HUES64 (cell line): ENCODE results near the gene OPRD1.

Experiments
- H3K27ac ChIP-seq: 2 replicates; pipeline ENCODE4 v1.7.0; 2013; ENCODE audit warnings: low read depth, low read length, inconsistent platforms
- H3K27me3 ChIP-seq: 2 replicates; pipeline ENCODE4 v1.6.1; 2013; ENCODE audit warnings: mild to moderate bottlenecking, low read length; ENCODE audit not compliant: insufficient read depth
- H3K36me3 ChIP-seq: 2 replicates; pipeline ENCODE4 v1.6.1; 2013; ENCODE audit warnings: mild to moderate bottlenecking, low read length; ENCODE audit not compliant: insufficient read depth
- H3K4me1 ChIP-seq: 2 replicates; pipeline ENCODE4 v1.6.1; 2013; ENCODE audit warnings: mild to moderate bottlenecking, low read length, moderate library complexity; ENCODE audit not compliant: insufficient read depth
- H3K4me3 ChIP-seq: 2 replicates; pipeline ENCODE4 v1.5.1; 2013; ENCODE audit warnings: mild to moderate bottlenecking, low read length, moderate library complexity
- H3K9ac ChIP-seq: 2 replicates; pipeline ENCODE4 v1.6.1; 2013; ENCODE audit warnings: mild to moderate bottlenecking, low read depth, low read length
- H3K9me3 ChIP-seq: 2 replicates; pipeline ENCODE4 v1.6.1; 2013; ENCODE audit warnings: low read depth, low read length; ENCODE audit not compliant: insufficient read depth
- WGBS: fragments of 150-250, 120-280 bp; methylation state at CpG from one replicate; pipeline ENCODE4 v1.1.7; 2013; ENCODE audit warnings: missing lambda C conversion rate; 5-methylcytosine and 5-hydroxymethylcytosine counted together

The OPRD1 gene

DNA sequence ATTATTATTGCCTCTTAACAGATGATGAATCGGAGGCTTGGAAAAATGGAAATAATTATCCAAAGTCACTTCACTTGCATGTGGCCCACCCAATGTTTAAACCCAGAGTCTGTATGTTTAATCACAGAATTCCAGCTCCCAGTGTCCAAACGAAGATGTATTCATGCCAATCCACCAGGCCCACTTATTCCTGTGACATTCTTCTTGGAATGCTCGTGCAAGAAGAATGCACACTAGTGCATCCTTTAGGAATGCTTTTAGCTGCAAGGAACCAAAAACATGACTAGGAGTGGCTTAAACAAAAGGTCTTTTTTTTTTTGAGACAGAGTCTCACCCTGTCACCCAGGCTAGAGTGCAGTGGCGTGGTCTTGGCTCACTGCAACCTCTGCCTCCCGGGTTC, 8.9 kb upstream of the OPRD1 start:
- Histone ChIP-seq H3K27ac (no peak overlapping the region), H3K9me3 (no peaks in the 10 kb centered on the region), H3K4me1 (0 out of 2 replicates have a peak, but pooled peaks cover 3% of the 10 kb centered on the region), H3K36me3 (no peaks in the 10 kb centered on the region), H3K27me3 (no peaks in the 10 kb centered on the region), H3K4me3 (no peak overlapping the region), H3K9ac (no peak overlapping the region)
- 92% methylated on average over 5 of the region's 5 CpGs for WGBS

DNA sequence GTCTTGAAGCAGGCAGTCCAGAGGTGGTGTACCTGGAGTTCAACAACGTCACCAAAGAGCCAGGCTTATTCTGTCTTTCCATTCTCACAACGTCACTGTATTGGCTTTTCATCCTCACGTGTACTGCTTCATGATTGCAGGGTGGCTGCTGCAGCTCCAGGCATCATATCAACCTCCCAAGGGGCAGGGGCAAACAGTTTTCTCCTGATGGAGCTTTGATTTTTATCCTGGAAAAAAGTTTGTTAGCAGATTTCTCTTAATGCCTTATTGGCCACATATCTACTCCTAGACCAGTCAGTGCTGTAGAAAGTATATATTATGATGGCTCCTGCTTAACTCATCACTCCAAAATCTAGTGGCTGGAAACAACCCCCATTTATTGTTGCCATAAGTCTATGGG, 8.3 kb upstream of the OPRD1 start:
- Histone ChIP-seq H3K9me3 (no peaks in the 10 kb centered on the region), H3K4me3 (no peak overlapping the region), H3K4me1 (0 out of 2 replicates have a peak, but pooled peaks cover 3% of the 10 kb centered on the region), H3K36me3 (no peaks in the 10 kb centered on the region), H3K9ac (no peak overlapping the region), H3K27me3 (no peaks in the 10 kb centered on the region), H3K27ac (no peak overlapping the region)
- 95% methylated on average over 3 of the region's 3 CpGs for WGBS

DNA sequence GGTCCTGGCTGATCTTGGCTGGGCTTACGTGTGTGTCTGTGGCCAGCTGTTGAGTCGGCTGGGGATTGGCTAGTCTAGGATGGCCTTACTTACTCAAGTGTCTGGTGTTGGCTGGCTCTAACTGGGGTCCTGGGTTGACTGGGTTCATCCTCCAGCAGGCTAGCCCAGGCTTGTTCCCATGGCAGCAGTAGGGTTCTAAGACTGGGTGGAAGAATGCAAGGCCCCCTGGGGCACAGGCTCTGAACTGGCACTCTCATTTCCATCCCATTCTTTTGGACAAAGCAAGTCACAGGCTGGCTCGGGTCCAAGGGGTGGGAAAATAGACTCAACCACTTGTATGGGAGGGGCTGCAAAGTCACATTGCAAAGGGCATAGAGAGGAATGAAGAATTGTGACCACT, 7.9 kb upstream of the OPRD1 start:
- Histone ChIP-seq H3K9me3 (no peaks in the 10 kb centered on the region), H3K36me3 (no peaks in the 10 kb centered on the region), H3K27ac (no peak overlapping the region), H3K27me3 (no peaks in the 10 kb centered on the region), H3K9ac (no peak overlapping the region), H3K4me3 (no peak overlapping the region), H3K4me1 (0 out of 2 replicates have a peak, but pooled peaks cover 3% of the 10 kb centered on the region)
- whole genome bisulfite sequencing, result 61% methylated on average over 3 of the region's 3 CpGs

GRCh38 chr1:28807046-28807445, 4.9 kb upstream of the OPRD1 start:
- WGBS, result 49% methylated on average over 4 of the region's 4 CpGs
- no peak overlapping the region for H3K4me3 ChIP-seq
- no peaks in the 10 kb centered on the region for H3K4me1 ChIP-seq
- no peaks in the 10 kb centered on the region for H3K36me3 ChIP-seq
- no peak overlapping the region for H3K9ac ChIP-seq
- no peaks in the 10 kb centered on the region for H3K9me3 ChIP-seq
- peaks cover 21% of the 10 kb centered on the region for H3K27me3 ChIP-seq
- no peak overlapping the region for H3K27ac ChIP-seq

GRCh38 chr1:28807986-28808385, 4.0 kb upstream of the OPRD1 start:
- Histone ChIP-seq H3K9me3 (peaks cover under 1% of the 10 kb centered on the region; the same call in 1 of the 2 replicates), H3K4me3 (no peak overlapping the region), H3K27me3 (peaks cover 30% of the 10 kb centered on the region), H3K9ac (no peak overlapping the region), H3K27ac (no peak overlapping the region), H3K36me3 (no peaks in the 10 kb centered on the region), H3K4me1 (no peaks in the 10 kb centered on the region)
- WGBS, result 95% methylated on average over 4 of the region's 4 CpGs

DNA sequence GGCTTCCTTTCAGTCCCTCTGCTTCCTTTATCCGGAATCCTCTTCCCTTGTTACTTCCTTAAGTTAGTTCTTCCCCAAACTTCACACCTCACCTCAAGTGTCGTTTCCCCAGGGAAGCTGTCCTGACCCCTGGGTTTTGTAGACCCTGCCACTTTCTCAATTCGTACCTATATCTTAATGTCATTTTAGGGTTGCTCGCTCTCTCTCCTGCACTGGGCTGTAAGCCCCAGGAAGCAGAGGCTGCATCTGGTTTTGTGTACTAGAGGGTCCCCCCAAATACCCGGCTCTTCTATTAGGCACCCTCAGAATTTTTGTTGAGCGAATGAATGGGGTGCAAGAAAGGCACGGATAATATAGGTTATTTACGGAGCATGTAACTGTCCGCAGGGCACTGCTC, 603 bp upstream of the OPRD1 start:
- 85% methylated on average over 9 of the region's 9 CpGs for WGBS
- H3K27ac ChIP-seq, result no peak overlapping the region
- 0 out of 2 replicates have a peak overlapping the region, but pooled peaks have one; percentile 39 for H3K4me3 ChIP-seq
- peaks cover 3% of the 10 kb centered on the region; the same call in 1 of the 2 replicates for H3K9me3 ChIP-seq
- H3K4me1 ChIP-seq, result no peaks in the 10 kb centered on the region
- no peak overlapping the region for H3K9ac ChIP-seq
- no peaks in the 10 kb centered on the region for H3K36me3 ChIP-seq
- H3K27me3 ChIP-seq, result peaks cover 48% of the 10 kb centered on the region

- H3K27me3 ChIP-seq, result peaks cover 48% of the 10 kb centered on the region
- peak overlapping the region; percentile 57 for H3K9ac ChIP-seq
- H3K9me3 ChIP-seq, result peaks cover 3% of the 10 kb centered on the region; the same call in 1 of the 2 replicates
- no peaks in the 10 kb centered on the region for H3K4me1 ChIP-seq
- peak overlapping the region; percentile 39 for H3K4me3 ChIP-seq
- WGBS, result 73% methylated on average over 34 of the region's 34 CpGs
- H3K36me3 ChIP-seq, result no peaks in the 10 kb centered on the region
- no peak overlapping the region for H3K27ac ChIP-seq
Observed at GRCh38 chr1:28812669-28813468, 899 bp downstream of the OPRD1 start.

GRCh38 chr1:28813931-28814465, 2.0 kb downstream of the OPRD1 start:
- 89% methylated on average over 15 of the region's 15 CpGs for WGBS
- H3K4me1 ChIP-seq, result no peaks in the 10 kb centered on the region

GRCh38 chr1:28815533-28816185, 3.7 kb downstream of the OPRD1 start:
- Histone ChIP-seq H3K27ac (no peak overlapping the region), H3K9ac (no peak overlapping the region), H3K27me3 (peaks cover 41% of the 10 kb centered on the region), H3K9me3 (peaks cover 3% of the 10 kb centered on the region; the same call in 1 of the 2 replicates), H3K36me3 (no peaks in the 10 kb centered on the region), H3K4me1 (no peaks in the 10 kb centered on the region), H3K4me3 (no peak overlapping the region)
- 76% methylated on average over 12 of the region's 12 CpGs for WGBS

More at GRCh38 chr1:28813931-28814465, 2.0 kb downstream of the OPRD1 start:
- Histone ChIP-seq H3K9me3 (peaks cover 3% of the 10 kb centered on the region; the same call in 1 of the 2 replicates), H3K27ac (no peak overlapping the region), H3K4me3 (no peak overlapping the region), H3K36me3 (no peaks in the 10 kb centered on the region), H3K9ac (no peak overlapping the region), H3K27me3 (peaks cover 48% of the 10 kb centered on the region)

- no peak overlapping the region for H3K4me3 ChIP-seq
- H3K9ac ChIP-seq, result no peak overlapping the region
- H3K9me3 ChIP-seq, result peaks cover 3% of the 10 kb centered on the region; the same call in 1 of the 2 replicates
- H3K27ac ChIP-seq, result no peak overlapping the region
- H3K36me3 ChIP-seq, result no peaks in the 10 kb centered on the region
- H3K27me3 ChIP-seq, result peaks cover 26% of the 10 kb centered on the region
- WGBS, result 87% methylated on average over 7 of the region's 7 CpGs
- H3K4me1 ChIP-seq, result no peaks in the 10 kb centered on the region
Observed at GRCh38 chr1:28817133-28817532, 5.2 kb downstream of the OPRD1 start.

DNA sequence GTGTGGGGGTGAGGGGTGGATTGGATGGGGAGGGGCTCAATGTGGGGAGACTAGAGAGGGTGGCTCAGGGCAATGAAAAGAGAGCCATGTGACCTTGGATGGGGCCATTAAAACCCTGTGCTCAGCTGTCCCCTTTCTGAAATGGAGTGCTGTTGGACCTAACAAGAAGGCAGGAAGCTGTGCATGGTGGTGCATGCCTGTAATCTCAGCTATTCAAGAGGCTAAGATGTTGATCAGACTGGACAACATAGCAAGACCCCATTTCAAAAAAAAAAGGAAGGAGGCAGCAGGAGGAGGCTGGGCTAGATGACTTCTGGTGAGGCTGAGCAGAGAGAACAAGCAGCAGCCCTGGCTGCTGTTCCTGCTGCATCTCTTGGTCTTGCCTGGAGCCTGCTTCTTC, 7.0 kb downstream of the OPRD1 start:
- no peaks in the 10 kb centered on the region for H3K9me3 ChIP-seq
- no peak overlapping the region for H3K9ac ChIP-seq
- no peak overlapping the region for H3K4me3 ChIP-seq
- peaks cover 7% of the 10 kb centered on the region; the same call in 1 of the 2 replicates for H3K27me3 ChIP-seq
- H3K27ac ChIP-seq, result no peak overlapping the region
- H3K4me1 ChIP-seq, result no peaks in the 10 kb centered on the region
- H3K36me3 ChIP-seq, result no peaks in the 10 kb centered on the region
